GM18873 (cell line): Measurements from ENCODE around the gene RPTOR.

Source experiments
- ATAC-seq: cut with Tn5 transposase; IDR thresholded peaks from one replicate; pipeline ENCODE4 v1.9.1; 2021; ENCODE audit warnings: mild to moderate bottlenecking, moderate library complexity, moderate number of reproducible peaks; ENCODE audit not compliant: unreplicated experiment, low FRiP score

The RPTOR gene

GRCh38 chr17:80708480-80708879 lies 163.8 kb downstream of the RPTOR start:
- no peak for ATAC-seq

GRCh38 chr17:80709090-80709695 lies 164.6 kb downstream of the RPTOR start:
- ATAC-seq: no peak

GRCh38 chr17:80710714-80711302 lies 166.2 kb downstream of the RPTOR start:
- ATAC-seq: no peak

GRCh38 chr17:80712089-80712488 lies 167.5 kb downstream of the RPTOR start:
- no peak for ATAC-seq

- ATAC-seq: no peak
Measured at GRCh38 chr17:80712606-80713005, 168.0 kb downstream of the RPTOR start.

- no peak for ATAC-seq
Measured at GRCh38 chr17:80716986-80717719, 172.5 kb downstream of the RPTOR start.

- ATAC-seq: no peak
Measured at GRCh38 chr17:80717720-80718083, 173.1 kb downstream of the RPTOR start.

GRCh38 chr17:80718428-80718827 lies 173.8 kb downstream of the RPTOR start:
- no peak for ATAC-seq

GRCh38 chr17:80719449-80719848 lies 174.8 kb downstream of the RPTOR start:
- no peak for ATAC-seq

GRCh38 chr17:80720610-80721577 lies 176.3 kb downstream of the RPTOR start:
- ATAC-seq: no peak

GRCh38 chr17:80722661-80723060 lies 178.0 kb downstream of the RPTOR start:
- no peak for ATAC-seq

- ATAC-seq: no peak
Measured at GRCh38 chr17:80724775-80725266, 180.2 kb downstream of the RPTOR start.

- no peak for ATAC-seq
Measured at GRCh38 chr17:80725517-80725916, 180.9 kb downstream of the RPTOR start.

- no peak for ATAC-seq
Measured at GRCh38 chr17:80726558-80727408, 182.1 kb downstream of the RPTOR start.

GRCh38 chr17:80727409-80727755 lies 182.7 kb downstream of the RPTOR start:
- no peak for ATAC-seq

GRCh38 chr17:80729016-80729415 lies 184.4 kb downstream of the RPTOR start:
- ATAC-seq: no peak

- no peak for ATAC-seq
Measured at GRCh38 chr17:80729761-80730160, 185.1 kb downstream of the RPTOR start.

GRCh38 chr17:80730739-80731138 lies 186.1 kb downstream of the RPTOR start:
- ATAC-seq: no peak

GRCh38 chr17:80731323-80731722 lies 186.7 kb downstream of the RPTOR start:
- ATAC-seq: no peak

- no peak for ATAC-seq
Measured at GRCh38 chr17:80732268-80732667, 187.6 kb downstream of the RPTOR start.
